Esophagus squamous epithelium (tissue), 4 donors: ENCODE results near the gene TP53TG3B.
"Not testable (repeated sequence)": the region's sequence is repeated elsewhere in the genome, so short reads cannot be mapped to it uniquely, and the experiment has no call there.

Experiments
- POLR2A ChIP-seq, 4 donors: fragments of 450-650 bp; IDR thresholded peaks; one replicate each; pipeline ENCODE4 v1.6.1; 2017; ENCODE audit warnings: antibody characterized with exemption in 4 of 4, mild to moderate bottlenecking in 4 of 4, moderate library complexity in 3 of 4
- TF ChIP-seq, protein P1 (sequence below), 6 experiments: fragments of 450-650 bp in 4 of 6; fragments of 200-600 bp in 2 of 6; sonication (generic) in 2 of 6; IDR thresholded peaks; one replicate each; pipeline ENCODE4 v1.5.1; 2016 to 2019; ENCODE audit warnings: antibody characterized with exemption in 6 of 6, mild to moderate bottlenecking in 4 of 6, moderate library complexity in 4 of 6

DNA sequence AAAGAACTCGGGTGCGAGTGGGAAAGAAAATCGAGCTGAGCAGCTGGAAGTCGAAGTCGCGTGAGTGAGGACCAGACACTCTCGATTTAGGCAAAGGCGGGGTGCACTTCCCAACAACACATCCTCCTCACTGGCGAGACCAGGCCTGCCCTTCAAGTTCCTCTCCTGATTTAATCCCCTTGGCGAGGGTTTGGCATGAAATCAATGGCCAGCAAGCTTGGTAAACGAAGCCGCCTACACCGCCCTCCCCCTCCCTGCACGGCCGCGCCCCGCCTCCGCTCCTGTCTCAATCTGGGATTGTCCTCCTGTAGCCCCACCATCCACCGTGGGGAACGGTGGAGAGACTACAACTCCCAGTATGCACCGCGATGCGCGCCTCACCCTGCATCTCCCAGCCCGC lies at the start of gene TP53TG3B:
- TF ChIP-seq POLR2A (IDR thresholded peaks at IDR 0.05) = not testable (repeated sequence)
- TF ChIP-seq, protein P1, sequence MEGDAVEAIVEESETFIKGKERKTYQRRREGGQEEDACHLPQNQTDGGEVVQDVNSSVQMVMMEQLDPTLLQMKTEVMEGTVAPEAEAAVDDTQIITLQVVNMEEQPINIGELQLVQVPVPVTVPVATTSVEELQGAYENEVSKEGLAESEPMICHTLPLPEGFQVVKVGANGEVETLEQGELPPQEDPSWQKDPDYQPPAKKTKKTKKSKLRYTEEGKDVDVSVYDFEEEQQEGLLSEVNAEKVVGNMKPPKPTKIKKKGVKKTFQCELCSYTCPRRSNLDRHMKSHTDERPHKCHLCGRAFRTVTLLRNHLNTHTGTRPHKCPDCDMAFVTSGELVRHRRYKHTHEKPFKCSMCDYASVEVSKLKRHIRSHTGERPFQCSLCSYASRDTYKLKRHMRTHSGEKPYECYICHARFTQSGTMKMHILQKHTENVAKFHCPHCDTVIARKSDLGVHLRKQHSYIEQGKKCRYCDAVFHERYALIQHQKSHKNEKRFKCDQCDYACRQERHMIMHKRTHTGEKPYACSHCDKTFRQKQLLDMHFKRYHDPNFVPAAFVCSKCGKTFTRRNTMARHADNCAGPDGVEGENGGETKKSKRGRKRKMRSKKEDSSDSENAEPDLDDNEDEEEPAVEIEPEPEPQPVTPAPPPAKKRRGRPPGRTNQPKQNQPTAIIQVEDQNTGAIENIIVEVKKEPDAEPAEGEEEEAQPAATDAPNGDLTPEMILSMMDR (IDR thresholded peaks at IDR 0.05) = not testable (repeated sequence)
